Measurements from ENCODE around the gene OR5AN1. TPM values are rescaled to one million over a fixed set of nuclear protein-coding genes. Genes with fewer than 3 reads are reported as not detected.

Gene OR5AN1
- total and polyA plus RNA-seq, 2 of the 8 experiments (the other 6 are each of a cell fraction or from before 2014, with no cell fraction given), result not detected

DNA sequence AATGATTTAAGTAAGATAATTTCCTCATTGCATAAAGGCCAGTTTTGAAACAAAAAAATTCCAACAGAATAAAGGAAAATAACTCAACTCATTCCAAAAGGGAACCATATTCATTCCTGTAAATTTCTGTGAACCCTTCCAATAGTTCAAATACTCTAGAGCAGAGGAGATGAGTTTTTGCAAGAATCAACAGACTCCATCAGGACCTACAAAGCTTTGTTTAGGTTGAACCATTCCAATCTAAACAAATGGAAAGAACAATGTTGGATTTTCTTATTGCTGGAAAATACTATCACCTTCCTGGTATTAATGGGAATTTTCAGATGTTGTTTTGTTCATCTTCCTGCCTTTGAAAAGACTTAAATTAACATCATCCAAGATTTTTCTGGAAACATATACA, 21.8 kb upstream of the OR5AN1 start:
- H3K23me2 ChIP-seq (ENCODE audit: low read depth, low read length), result no peaks in the 10 kb centered on the region
- no peak overlapping the region for H3K4ac ChIP-seq (replicated peaks; ENCODE audit: insufficient read length, low read depth, low read length)
- no peak overlapping the region for H3K18ac ChIP-seq (ENCODE audit: extremely low read depth, low read length)
- no peaks in the 10 kb centered on the region for H3K9me3 ChIP-seq (ENCODE audit: insufficient read depth in 2 of 2, low read depth in 1 of 2, low read length in 1 of 2)
- no peak overlapping the region for H2BK15ac ChIP-seq (ENCODE audit: low read length)
- H3K4me3 ChIP-seq (ENCODE audit: extremely low read depth in 1 of 4, insufficient read depth in 2 of 4, low read depth in 3 of 4, low read length in 4 of 4), result no peak overlapping the region
- H3K23ac ChIP-seq (ENCODE audit: insufficient read length), result no peak overlapping the region
- H2BK20ac ChIP-seq (ENCODE audit: low read length), result no peak overlapping the region
- H2AK5ac ChIP-seq (ENCODE audit: low read depth, low read length), result no peak overlapping the region
- no peaks in the 10 kb centered on the region for H3K79me2 ChIP-seq (ENCODE audit: control insufficient read depth in 1 of 2, insufficient read depth in 2 of 2, low read length in 2 of 2)
- no peak overlapping the region for H3K4me2 ChIP-seq (ENCODE audit: insufficient read depth in 1 of 2, low read depth in 2 of 2, low read length in 2 of 2)
- no peaks in the 10 kb centered on the region for H3K4me1 ChIP-seq (replicated peaks in 1 of 4; ENCODE audit: control insufficient read depth in 3 of 4, insufficient read depth in 4 of 4, low read length in 3 of 4)
- H4K91ac ChIP-seq (replicated peaks; ENCODE audit: insufficient read length, low read length), result no peak overlapping the region
- H2BK5ac ChIP-seq (ENCODE audit: low read depth, low read length), result no peak overlapping the region
- no peak overlapping the region for H2BK12ac ChIP-seq (ENCODE audit: low read depth, low read length)
- H3K27ac ChIP-seq (ENCODE audit: low read depth, low read length), result no peak overlapping the region
- H2AFZ ChIP-seq (ENCODE audit: low read length), result no peak overlapping the region
- H2BK120ac ChIP-seq (replicated peaks; ENCODE audit: low read depth, low read length), result no peak overlapping the region
- no peaks in the 10 kb centered on the region for H3K27me3 ChIP-seq (replicated peaks in 1 of 4; ENCODE audit: control insufficient read depth in 3 of 4, extremely low read depth in 1 of 4, insufficient read depth in 3 of 4, low read length in 3 of 4)
- no peak overlapping the region for H3K9ac ChIP-seq (replicated peaks in 1 of 4; ENCODE audit: extremely low read depth in 1 of 4, low read depth in 3 of 4, low read length in 3 of 4)
- H3K14ac ChIP-seq (ENCODE audit: insufficient read length), result no peak overlapping the region
- CTCF ChIA-PET (ENCODE audit: partially characterized antibody), result no interaction called here
- DNase-seq (ENCODE audit: low read depth in 1 of 2, low spot score in 2 of 2) (no peak), FAIRE-seq (no peak)
- H3K79me1 ChIP-seq (ENCODE audit: low read depth, low read length), result no peaks in the 10 kb centered on the region
- H4K8ac ChIP-seq (ENCODE audit: extremely low read depth, insufficient read depth, low read length), result no peak overlapping the region
- no peak overlapping the region for H4K5ac ChIP-seq (ENCODE audit: insufficient read length, low read depth, low read length)
- no peak overlapping the region for H3K56ac ChIP-seq (replicated peaks; ENCODE audit: insufficient read length, low read depth, low read length)
- POLR2A ChIA-PET (ENCODE audit: partially characterized antibody), result no interaction called here
- H4K20me1 ChIP-seq (replicated peaks in 1 of 2; ENCODE audit: control insufficient read depth in 1 of 2, insufficient read depth in 2 of 2, low read length in 2 of 2), result no peaks in the 10 kb centered on the region
- H3K36me3 ChIP-seq (ENCODE audit: control insufficient read depth in 2 of 4, insufficient read depth in 4 of 4, low read length in 3 of 4), result no peaks in the 10 kb centered on the region
- no peak for TF ChIP-seq GABPA (IDR thresholded peaks at IDR 0.05; ENCODE audit: borderline replicate concordance, insufficient read depth, low read length)
- no peak for TF ChIP-seq SIX5 (IDR thresholded peaks at IDR 0.05; ENCODE audit: low read depth, low read length)
- TF ChIP-seq TAF7 (optimal IDR thresholded peaks at IDR 0.05; ENCODE audit: borderline replicate concordance, low read depth, low read length), result no peak
- TF ChIP-seq BRCA1 (IDR thresholded peaks at IDR 0.05; ENCODE audit: low read depth, low read length), result no peak
- TF ChIP-seq, protein P1, sequence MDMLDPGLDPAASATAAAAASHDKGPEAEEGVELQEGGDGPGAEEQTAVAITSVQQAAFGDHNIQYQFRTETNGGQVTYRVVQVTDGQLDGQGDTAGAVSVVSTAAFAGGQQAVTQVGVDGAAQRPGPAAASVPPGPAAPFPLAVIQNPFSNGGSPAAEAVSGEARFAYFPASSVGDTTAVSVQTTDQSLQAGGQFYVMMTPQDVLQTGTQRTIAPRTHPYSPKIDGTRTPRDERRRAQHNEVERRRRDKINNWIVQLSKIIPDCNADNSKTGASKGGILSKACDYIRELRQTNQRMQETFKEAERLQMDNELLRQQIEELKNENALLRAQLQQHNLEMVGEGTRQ (IDR thresholded peaks at IDR 0.05; ENCODE audit: low read length), result no peak

Measured in H1 (cell line).